Activated effector memory CD4-positive, alpha-beta T cell treated with anti-CD3 and anti-CD28 coated beads, Interleukin-2, amount 50 U/mL, for 16 hours (primary cell): ENCODE results near the gene TBCD.

Experiments used
- DNase-seq: peaks from one replicate; pipeline ENCODE4 v3.0.0-alpha.2; 2020

Gene TBCD

GRCh38 chr17:82812601-82813000 is 60.7 kb downstream of the TBCD start:
- DNase-seq: no peak

DNA sequence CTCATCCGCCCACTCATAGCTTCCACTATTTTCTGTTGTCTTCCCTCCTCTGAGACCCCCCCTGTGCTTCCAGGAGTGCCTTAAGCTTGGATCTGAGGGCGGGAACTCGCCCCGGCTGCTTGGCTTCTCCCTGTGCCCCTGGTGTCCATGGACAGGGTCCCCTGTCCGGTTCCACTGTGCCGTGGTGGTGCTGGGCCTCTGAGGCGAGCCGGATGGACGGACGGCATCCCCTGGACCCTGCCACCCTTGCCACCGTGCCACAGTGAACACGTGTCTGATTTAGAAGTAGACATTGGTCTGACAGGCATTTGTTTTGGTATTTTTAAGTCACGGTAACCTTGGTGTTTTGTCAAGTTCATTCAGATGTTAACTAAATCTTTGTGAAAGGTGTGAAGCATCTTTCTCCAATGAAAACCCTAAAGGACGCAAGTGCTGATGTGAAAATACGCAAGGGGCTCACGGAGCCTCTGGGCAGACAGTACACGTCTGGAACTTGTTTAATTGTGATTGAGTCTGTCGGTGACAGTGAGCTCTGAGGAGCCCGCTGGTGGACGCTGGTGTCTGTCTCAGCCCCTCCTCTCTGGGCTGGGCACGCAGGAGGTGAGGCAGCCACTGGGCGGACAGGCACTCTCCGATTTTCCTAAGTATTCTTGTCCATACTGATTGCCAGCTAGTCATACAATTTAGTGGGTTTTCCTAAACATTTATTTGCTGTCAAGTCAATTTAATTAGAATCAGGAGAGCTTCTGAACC is 61.6 kb downstream of the TBCD start:
- DNase-seq: no peak

DNA sequence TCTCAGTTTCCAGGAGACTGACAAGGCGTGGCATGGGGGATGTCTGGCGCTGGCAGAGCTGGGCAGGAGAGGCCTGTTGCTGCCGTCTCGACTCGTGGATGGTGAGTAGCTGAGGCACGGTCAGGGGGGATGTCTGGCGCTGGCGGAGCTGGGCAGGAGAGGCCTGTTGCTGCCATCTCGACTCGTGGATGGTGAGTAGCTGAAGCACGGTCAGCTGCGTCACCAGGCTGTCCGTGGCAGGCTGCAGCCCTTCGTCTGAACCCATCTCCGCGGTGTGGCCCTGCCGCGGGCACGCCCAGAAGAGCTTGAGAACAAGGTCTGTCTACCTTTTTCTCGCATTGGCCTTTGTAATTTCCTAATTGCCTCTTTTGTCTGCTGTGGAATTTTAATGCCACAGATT is 63.0 kb downstream of the TBCD start:
- no peak for DNase-seq

DNA sequence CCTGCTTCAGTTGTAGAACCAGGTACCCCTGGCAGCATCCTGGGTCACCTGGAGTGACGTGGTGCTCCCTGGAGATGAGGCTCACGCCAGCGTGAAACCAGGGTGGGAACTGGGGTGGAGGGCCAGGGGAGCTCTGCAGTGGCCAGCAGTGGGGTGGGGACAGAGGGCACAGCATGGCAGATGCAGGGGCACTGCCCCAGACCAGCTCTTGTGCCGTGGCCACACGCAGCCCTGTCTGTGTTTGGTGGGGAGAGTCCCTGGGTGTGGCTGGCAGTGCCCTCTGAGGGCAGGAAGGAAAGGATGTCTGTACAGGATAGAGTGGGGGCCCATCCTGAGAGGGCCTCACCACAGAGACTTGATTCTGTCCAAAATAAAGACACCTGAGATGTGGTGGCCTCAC is 63.5 kb downstream of the TBCD start:
- DNase-seq: no peak

GRCh38 chr17:82815790-82816305 is 64.0 kb downstream of the TBCD start:
- DNase-seq: no peak

GRCh38 chr17:82816358-82816757 is 64.5 kb downstream of the TBCD start:
- DNase-seq: no peak

DNA sequence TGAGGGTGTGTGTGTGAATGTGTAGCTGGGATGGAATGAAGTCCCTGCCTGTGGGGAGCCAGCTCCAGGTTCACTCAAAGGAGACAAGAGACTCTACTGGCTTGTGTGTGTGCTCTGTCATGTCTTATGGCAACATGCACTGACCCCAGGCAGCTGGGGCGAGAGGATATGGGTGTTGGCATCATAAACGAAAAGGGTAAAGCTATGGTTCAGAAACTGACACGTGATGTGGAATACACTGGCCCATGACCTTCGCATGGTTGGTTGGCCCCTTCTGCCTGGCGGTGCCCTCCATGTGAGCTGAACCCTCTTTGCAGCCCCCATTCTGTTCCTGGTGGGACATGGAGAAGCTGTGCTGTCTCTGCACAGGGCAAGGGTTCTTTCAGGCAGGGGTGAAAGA is 66.1 kb downstream of the TBCD start:
- no peak for DNase-seq

- DNase-seq: no peak
Observed at GRCh38 chr17:82820278-82821251, 68.7 kb downstream of the TBCD start.

GRCh38 chr17:82821554-82821953 is 69.7 kb downstream of the TBCD start:
- no peak for DNase-seq

DNA sequence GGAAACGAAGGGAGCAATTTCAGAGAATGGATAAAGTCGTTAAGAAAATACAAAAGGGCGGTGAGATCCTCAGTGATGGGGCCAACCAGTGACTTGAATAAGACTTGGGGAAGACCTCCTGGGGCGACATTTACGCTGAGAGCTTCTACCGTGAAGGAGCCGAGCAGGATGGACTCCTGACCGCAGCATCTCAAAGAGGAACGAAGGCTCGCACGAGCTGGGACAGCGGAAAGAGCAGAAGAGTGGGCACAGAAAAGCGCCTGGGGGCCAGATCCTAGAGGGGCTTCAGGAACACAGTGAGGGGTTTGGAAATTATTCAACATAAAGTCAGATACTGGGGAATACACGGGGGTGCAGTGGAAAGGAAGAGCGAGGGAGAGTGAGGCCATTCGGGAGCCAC is 70.4 kb downstream of the TBCD start:
- DNase-seq: no peak

DNA sequence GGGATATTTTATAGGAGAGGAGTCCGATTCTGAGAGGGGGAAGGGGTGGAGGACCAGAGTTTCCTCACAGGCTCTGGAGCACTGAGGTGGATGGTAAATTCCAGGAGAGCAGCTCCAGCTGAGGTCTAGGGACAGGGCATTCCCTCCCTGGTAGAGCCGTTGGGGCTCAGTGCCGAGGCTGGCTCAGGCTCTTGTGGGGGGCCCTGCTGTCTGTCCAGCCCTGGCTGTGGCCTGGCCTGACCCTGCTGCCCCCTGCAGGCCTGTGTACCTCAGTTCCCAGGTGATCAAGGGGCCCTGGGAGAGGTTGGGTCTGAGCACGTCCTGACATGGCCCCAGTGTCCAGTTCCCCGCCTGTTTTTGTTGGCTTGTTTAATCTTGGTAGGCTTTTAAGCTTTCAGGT is 71.1 kb downstream of the TBCD start:
- no peak for DNase-seq

DNA sequence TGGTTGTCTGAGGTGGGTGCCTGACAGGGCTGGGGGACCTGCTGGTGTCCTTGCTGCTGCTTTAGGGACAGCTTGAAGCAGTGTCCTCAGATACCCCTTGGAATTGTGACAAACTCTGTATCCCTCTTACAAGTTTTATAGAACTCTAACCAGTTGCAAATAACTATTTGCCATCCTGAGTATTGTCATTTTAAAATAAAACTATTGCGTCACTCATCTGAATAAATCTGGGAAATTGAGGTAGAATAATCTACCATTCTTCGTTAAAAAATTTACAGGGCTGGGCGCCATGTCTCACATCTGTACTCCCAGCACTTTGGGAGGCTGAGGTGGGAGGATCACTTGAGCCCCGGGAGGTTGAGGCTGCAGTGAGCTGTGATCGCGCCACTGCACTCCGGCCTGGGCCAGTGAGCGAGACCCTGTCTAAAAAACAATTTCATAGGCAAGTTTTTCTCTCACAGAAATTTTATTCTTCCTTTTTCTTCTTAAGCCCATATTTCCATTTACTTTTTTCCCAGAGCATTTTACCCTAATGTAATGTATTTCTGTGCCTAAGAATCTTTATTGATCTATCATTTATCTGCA is 73.8 kb downstream of the TBCD start:
- DNase-seq: no peak

DNA sequence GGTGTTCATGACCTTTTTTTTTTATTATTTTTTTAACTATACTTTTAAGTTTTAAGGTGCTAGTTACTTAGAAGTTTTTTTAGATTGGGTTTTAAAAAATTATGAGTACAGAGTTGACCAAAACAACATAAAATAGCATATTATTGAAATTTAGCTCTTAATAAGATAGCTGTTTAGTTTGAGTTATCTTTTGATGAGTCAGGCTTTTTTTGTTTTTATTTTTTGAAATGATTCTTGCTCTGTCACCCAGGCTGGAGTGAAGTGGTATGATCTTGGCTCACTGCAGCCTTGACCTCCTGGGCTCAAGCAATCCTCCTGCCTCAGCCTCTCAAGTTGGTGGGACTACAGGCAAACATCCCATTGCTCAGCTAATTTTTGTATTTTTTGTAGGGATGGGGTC is 74.3 kb downstream of the TBCD start:
- no peak for DNase-seq

DNA sequence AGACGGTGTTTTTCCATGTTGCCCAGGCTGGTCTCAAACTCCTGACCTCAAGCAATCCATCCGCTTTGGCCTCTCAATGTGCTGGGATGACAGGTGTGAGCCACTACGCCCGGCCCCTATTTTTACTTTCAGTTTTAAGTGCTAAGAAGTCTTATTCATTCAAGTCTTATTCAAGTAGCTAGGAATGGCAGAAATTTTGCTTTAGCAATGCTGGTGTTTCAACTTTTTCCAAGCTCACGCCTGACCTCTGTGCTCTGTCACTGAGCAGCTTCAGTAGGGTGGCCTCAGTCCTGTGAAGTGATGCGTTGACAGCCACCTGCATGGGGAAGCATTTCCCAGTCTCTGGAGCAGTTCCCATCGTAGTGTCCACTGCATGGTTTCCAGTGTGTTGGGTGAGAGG is 75.1 kb downstream of the TBCD start:
- no peak for DNase-seq

DNA sequence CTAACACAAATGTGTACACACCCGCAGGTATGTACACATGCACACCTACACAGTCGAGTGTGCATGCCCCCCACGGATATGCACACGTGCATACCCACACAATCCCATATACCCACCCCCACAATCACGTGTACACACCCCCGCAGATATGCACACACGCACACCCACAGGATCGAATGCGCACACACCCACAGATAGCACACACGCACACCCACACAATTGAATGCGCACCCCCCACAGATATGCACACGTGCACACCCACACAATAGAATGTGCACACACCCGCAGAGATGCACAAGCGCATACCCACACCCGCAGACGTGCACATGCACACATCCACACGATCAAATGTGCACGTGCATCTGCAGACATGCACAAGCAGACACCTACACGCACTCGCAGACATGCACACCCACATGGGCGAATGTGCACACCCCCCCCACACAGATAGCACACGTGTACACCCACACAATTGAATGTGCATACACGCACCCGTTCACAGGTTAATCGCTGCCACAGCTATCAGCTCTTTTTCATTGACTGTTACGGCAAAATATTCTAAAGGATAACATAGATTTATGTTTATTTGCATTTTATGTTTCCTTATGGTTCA is 77.1 kb downstream of the TBCD start:
- no peak for DNase-seq

- DNase-seq: no peak
Observed at GRCh38 chr17:82830249-82830661, 78.4 kb downstream of the TBCD start.

DNA sequence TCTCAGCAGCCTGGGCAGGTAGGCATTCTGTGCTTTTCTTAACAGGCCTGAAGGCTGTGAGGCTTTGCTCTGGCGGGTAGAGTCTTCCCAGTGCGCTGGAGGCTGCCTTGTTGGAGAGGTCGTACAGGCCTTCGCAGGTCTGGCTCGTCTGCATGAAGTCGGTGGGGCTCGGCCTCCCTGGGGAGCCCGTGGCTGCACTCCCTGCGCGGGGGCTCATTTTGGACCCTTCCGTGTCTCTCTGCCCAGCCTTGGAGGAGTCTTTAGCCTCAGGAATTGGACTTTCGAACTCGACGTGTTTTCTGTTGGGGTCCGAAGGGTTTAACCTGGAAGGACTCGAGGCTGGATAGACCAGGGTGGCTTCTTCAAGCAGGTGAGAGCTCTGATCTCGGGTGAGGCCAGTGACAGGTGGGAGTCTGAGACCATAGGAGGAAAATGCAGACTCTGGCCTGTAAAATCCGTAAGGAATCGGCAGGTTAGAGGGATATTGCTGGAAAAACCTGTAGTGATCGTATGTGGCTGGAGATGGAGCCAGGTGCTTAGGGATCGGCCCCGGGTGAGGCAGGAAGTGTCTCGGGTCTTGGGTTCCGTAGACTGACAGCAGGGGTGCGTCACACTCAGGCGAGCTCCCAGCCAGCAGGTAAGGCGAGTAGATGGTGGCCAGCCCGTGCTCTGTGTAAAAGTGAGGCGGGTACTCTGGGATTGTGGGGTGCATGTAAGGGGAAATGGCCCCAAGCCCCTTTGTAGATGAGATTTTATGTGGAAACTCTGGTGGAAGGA is 79.4 kb downstream of the TBCD start:
- DNase-seq: no peak

DNA sequence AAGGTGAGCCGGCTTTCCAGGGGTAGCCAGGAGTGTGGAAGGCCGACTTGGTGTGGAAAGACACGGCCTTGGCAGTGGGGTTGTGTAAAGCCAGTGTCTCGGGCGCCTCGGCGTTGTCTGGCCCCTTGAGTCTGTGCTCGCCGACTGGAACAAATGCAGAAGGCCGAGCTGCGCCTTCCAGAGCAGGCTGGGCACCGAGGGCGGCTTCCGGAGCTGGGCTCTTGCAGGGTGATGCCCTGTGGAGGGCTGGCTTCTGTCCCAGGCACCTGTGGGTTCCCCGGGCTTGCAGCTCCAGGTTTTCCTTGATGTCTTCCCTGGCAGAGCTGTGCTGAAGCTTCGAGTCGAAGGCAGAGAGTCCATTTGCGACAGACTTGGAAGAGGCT is 79.9 kb downstream of the TBCD start:
- DNase-seq: no peak

GRCh38 chr17:82832411-82832810 is 80.5 kb downstream of the TBCD start:
- no peak for DNase-seq

DNA sequence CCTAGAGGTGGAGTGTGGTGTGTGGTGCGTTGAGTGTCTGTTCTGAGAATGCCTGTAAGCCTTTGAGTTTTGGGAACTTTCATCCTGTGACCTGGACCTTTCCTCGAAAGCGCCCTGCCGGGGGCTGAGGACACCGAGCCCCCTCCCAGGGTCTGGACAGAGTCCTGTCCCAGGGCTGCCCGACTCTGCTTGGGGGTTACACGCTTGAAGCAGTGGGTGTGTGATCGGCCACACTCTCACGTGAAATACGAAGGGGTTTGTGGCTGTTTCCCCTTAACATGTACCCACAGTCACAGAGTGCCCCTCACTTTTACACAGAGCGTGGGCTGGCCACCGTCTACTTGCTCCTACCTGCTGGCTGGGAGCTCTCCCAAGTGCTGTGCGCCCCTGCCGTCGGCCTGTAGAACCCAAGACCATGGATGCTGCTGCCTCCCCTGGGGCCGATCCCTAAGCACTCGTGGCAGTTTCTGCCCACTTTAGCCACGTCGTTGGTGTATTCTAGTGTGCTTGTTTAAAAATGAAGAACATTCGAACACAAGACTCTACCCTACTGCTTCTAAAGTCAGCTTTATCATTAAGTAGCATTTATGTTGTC is 81.1 kb downstream of the TBCD start:
- DNase-seq: no peak

- no peak for DNase-seq
Observed at GRCh38 chr17:82835122-82835521, 83.3 kb downstream of the TBCD start.
